Central memory CD8-positive, alpha-beta T cell (primary cell): Measurements from ENCODE around the gene PLBD1.

Experiments used
- ATAC-seq: fragments of 150-1000 bp; cut with Tn5 transposase; replicated peaks from 2 replicates; pipeline ENCODE4 v1.10.0; 2022; ENCODE audit warnings: mild to moderate bottlenecking, moderate FRiP score, moderate number of reproducible peaks; ENCODE audit not compliant: poor library complexity, severe bottlenecking; ENCODE audit errors: extremely low read depth
- DNase-seq, 2 donors: peaks; one replicate each; pipeline ENCODE4 v3.0.0; 2021; ENCODE audit warnings: low spot score in 2 of 2
- H3K27ac Mint-ChIP-seq: one replicate; pipeline ENCODE4 v1.8.0; 2022; ENCODE audit warnings: low read depth, mild to moderate bottlenecking, moderate library complexity, mixed read lengths
- H3K27me3 Mint-ChIP-seq: one replicate; pipeline ENCODE4 v1.8.0; 2022; ENCODE audit warnings: mixed read lengths
- H3K36me3 Mint-ChIP-seq: one replicate; pipeline ENCODE4 v1.8.0; 2022; ENCODE audit warnings: mild to moderate bottlenecking, moderate library complexity, mixed read lengths; ENCODE audit not compliant: insufficient read depth
- H3K4me1 Mint-ChIP-seq: one replicate; pipeline ENCODE4 v1.8.0; 2022; ENCODE audit warnings: mixed read lengths
- H3K4me3 Mint-ChIP-seq: one replicate; pipeline ENCODE4 v1.8.0; 2022; ENCODE audit warnings: mild to moderate bottlenecking, moderate library complexity, mixed read lengths
- H3K9me3 Mint-ChIP-seq: one replicate; pipeline ENCODE4 v1.8.0; 2022; ENCODE audit warnings: mixed read lengths

Gene PLBD1

DNA sequence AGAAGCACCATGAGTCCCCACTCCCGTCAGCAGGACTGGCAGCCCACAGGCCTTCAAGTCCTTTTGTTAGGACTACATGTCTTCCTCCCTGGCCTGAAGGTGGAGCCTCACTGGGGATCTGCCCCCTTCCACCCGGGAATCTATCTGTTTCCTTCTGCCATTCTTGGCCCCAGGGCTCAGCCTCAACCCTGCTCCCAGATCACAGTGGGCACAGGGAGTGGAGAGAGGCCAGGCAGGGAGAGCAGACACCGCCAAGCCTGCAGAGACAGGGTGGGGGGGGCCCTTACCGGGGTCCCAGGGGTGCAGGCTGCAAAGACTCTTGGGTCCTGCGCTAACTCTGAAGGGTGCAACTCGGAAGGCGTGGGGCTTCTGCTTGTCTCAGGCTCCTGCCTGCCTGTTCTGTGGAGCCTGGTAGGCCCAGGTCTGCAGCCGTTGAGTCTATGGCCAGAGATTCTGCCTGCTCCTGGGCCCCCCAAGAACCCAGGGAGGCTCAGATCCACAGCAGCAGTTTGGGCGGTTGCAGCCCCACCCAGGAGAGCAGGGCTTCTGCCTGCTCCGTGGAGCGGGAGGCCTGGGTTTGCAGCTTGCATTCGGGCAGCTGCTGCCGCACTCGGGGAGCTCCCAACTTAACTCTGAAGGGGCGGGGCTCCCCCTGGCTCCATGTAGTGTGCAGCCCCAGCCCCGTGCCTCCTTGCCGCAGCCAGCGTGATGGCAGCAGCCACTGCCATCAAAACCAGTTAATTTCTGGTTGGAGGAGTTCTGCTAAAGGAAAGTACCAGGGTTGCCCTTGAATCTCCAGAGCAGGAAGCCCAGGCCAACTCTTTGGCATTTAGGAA, 21.7 kb upstream of the PLBD1 start:
- no peaks in the 10 kb centered on the region for H3K36me3 Mint-ChIP-seq
- H3K27ac Mint-ChIP-seq = no peak overlapping the region
- H3K27me3 Mint-ChIP-seq = no peaks in the 10 kb centered on the region
- H3K4me3 Mint-ChIP-seq = no peak overlapping the region
- no peak for ATAC-seq
- no peaks in the 10 kb centered on the region for H3K9me3 Mint-ChIP-seq
- no peak for DNase-seq
- no peaks in the 10 kb centered on the region for H3K4me1 Mint-ChIP-seq

DNA sequence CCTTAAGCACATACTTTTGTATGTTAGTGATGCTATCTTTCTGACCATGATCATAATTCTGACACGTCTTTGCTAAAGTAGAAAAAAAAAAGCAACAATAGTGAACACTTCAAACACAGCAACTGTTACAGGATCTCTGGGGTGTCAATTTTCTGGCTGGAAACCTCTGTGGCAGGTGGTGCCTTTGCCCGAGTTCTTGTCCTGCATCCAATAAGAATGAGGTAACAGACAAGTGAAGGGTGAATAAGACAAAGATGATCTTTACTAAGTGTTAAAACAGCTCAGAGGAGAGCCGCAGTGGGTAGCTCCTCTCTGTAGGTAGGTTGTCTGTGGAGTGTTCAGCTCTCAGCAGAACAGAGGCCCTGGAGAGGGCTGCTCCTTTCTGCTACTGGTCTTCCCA, 20.9 kb upstream of the PLBD1 start:
- H3K4me1 Mint-ChIP-seq = no peaks in the 10 kb centered on the region
- H3K4me3 Mint-ChIP-seq = no peak overlapping the region
- no peaks in the 10 kb centered on the region for H3K9me3 Mint-ChIP-seq
- H3K27me3 Mint-ChIP-seq = no peaks in the 10 kb centered on the region
- H3K36me3 Mint-ChIP-seq = no peaks in the 10 kb centered on the region
- no peak overlapping the region for H3K27ac Mint-ChIP-seq
- DNase-seq (no peak), ATAC-seq (no peak)

DNA sequence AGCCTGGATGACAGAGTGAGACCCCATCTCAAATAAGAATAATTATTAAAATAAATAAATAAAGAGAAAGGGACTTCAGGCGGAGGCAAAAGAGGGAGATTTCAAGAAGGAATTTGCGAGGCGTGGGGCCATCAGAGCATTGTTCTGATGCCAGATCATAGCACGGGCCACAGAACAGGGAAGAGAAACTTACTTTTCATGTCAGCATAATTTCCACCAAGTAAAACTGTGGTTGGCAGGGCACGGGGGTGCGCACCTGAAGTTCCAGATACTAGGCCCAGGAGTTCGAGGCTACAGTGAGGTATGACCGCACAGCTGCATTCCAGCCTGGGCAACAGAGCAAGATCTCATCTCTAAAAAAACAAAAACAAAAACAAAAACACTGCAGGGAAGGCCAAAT, 11.0 kb upstream of the PLBD1 start:
- ATAC-seq (no peak), DNase-seq (no peak)
- peaks cover 4% of the 10 kb centered on the region for H3K36me3 Mint-ChIP-seq
- no peaks in the 10 kb centered on the region for H3K9me3 Mint-ChIP-seq
- H3K27me3 Mint-ChIP-seq = peaks cover 9% of the 10 kb centered on the region
- H3K4me1 Mint-ChIP-seq = peaks cover 24% of the 10 kb centered on the region
- no peak overlapping the region for H3K27ac Mint-ChIP-seq
- H3K4me3 Mint-ChIP-seq = no peak overlapping the region

DNA sequence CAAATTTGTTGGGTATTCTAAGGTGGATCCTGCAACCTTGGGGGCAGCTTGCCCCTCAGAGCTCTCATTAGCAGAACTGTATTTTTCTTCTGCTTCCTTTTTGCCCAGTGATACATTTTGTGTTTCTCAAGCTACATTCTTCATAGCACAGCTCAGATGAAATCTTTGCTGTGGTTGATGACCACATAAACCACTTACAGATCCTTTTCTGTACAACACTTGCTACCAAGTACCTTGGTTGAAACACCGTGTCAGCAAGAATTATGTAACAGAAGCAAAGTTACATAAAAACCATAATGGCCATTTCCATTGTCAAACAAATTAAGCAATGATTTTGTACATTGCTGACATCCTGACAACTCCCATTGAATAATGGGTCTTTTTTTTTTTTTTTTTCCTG, 9.7 kb upstream of the PLBD1 start:
- Mint-ChIP-seq H3K27ac (no peak overlapping the region), H3K9me3 (no peaks in the 10 kb centered on the region), H3K27me3 (peaks cover 16% of the 10 kb centered on the region), H3K4me3 (peak overlapping the region; percentile 14), H3K36me3 (peaks cover 4% of the 10 kb centered on the region), H3K4me1 (peaks cover 24% of the 10 kb centered on the region)
- ATAC-seq (peak; percentile 91), DNase-seq (no peak)

DNA sequence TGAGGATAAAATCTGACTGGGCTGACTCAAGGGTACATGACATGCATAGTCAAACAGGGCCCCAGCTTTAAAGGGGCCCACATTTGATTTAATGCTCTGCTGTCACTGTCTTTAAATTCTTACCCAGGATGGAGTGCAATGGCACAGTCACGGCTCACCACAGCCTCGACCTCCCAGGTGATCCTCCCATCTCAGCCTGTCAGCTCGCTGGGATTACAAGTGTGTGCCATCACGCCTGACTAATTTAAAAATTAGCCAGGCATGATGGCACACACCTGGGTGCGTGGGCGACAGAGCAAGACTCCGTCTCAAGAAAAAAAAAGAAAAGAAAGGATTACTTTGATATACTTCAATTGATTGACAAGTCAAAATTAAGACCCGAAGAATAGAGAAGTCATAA, 9.2 kb upstream of the PLBD1 start:
- DNase-seq (no peak), ATAC-seq (no peak)
- Mint-ChIP-seq H3K36me3 (peaks cover 4% of the 10 kb centered on the region), H3K27me3 (peaks cover 16% of the 10 kb centered on the region), H3K27ac (no peak overlapping the region), H3K4me1 (peaks cover 24% of the 10 kb centered on the region), H3K4me3 (peak overlapping the region; percentile 14), H3K9me3 (no peaks in the 10 kb centered on the region)

DNA sequence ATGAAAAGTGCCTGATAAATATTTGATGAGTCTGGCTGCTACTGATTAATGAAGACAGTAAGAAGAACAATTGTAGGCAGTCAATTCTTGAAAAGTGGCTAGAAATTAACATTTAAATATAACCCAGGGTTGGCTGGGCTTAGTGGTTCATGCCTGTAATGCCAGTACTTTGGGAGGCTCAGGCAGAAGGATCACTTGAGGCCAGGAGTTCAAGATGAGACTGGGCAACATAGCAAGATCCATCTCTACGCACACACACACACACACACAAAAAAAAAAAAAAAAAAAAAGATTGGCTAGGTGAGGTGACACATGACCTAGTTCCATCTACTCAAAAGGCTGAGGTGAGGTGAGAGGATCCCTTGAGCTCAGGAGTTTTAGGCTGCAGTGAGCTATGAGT, 7.9 kb upstream of the PLBD1 start:
- peaks cover 4% of the 10 kb centered on the region for H3K36me3 Mint-ChIP-seq
- no peaks in the 10 kb centered on the region for H3K9me3 Mint-ChIP-seq
- peaks cover 26% of the 10 kb centered on the region for H3K27me3 Mint-ChIP-seq
- ATAC-seq (no peak), DNase-seq (no peak)
- H3K4me1 Mint-ChIP-seq = peaks cover 24% of the 10 kb centered on the region
- no peak overlapping the region for H3K27ac Mint-ChIP-seq
- H3K4me3 Mint-ChIP-seq = no peak overlapping the region

DNA sequence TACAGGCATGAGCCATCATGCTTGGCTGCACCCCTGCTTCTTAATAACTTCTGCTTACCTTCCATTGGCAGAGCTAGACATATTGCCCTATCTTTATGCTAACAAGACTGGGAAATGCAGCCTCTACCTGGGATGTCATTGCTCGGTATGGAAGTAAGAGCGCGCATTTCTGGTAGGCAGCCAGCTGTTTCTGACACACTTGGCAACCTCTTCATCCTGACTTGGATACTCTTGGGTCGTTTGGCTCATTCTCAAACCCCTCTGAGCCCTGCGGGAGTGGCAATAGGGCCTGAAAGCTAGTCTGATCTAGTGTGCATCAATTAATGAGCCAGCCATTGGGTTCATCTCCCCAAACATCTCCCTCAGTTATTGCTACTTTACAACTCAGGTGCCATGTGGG, 5.4 kb upstream of the PLBD1 start:
- DNase-seq = no peak
- no peak overlapping the region for H3K27ac Mint-ChIP-seq
- H3K27me3 Mint-ChIP-seq = peaks cover 50% of the 10 kb centered on the region
- ATAC-seq = no peak
- H3K4me1 Mint-ChIP-seq = peaks cover 17% of the 10 kb centered on the region
- no peak overlapping the region for H3K4me3 Mint-ChIP-seq
- no peaks in the 10 kb centered on the region for H3K9me3 Mint-ChIP-seq
- H3K36me3 Mint-ChIP-seq = peaks cover 4% of the 10 kb centered on the region

DNA sequence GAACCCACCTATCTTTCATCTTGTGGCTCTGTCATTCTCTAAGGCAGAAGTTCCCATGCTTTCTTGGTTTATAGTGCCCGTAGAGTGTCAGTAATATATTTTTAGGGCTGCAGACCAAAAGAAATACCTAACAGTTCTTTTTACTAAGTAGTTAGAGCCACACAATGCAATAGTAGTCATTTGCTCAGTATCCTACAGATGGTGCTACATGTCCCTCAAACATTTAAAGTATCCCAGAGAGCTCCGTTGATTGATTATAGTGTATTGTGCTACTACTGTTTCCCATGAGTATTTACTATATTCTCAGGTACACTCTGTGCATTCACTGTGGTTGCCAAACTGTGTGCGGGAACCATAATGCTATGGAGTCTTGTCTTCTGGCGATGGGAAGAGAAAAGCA, 4.7 kb upstream of the PLBD1 start:
- H3K36me3 Mint-ChIP-seq = peaks cover 3% of the 10 kb centered on the region
- no peak for ATAC-seq
- no peak overlapping the region for H3K4me3 Mint-ChIP-seq
- no peak overlapping the region for H3K27ac Mint-ChIP-seq
- peaks cover 12% of the 10 kb centered on the region for H3K4me1 Mint-ChIP-seq
- no peak for DNase-seq
- H3K9me3 Mint-ChIP-seq = no peaks in the 10 kb centered on the region
- peaks cover 54% of the 10 kb centered on the region for H3K27me3 Mint-ChIP-seq

DNA sequence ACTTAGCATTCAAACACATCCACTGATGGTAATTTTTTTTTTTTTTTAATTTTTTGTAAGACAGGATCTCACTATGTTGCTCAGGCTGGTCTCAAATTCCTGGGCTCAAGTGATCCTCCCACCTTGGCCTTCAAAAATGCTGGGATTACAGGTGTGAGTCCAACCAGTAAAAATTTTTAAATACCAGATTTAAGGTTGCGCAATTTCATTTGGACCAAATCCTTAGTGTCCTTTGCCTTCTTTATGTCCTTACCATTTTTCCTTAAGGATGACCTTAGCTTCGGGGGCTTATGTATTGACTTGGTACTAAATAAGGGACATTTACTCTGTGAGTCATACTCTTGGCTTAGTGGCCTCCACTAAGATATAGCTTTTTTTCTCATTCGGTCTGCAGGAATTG, 4.1 kb upstream of the PLBD1 start:
- ATAC-seq (no peak), DNase-seq (no peak)
- no peaks in the 10 kb centered on the region for H3K9me3 Mint-ChIP-seq
- peaks cover 6% of the 10 kb centered on the region for H3K4me1 Mint-ChIP-seq
- no peak overlapping the region for H3K4me3 Mint-ChIP-seq
- H3K27me3 Mint-ChIP-seq = peaks cover 54% of the 10 kb centered on the region
- no peak overlapping the region for H3K27ac Mint-ChIP-seq
- no peaks in the 10 kb centered on the region for H3K36me3 Mint-ChIP-seq

DNA sequence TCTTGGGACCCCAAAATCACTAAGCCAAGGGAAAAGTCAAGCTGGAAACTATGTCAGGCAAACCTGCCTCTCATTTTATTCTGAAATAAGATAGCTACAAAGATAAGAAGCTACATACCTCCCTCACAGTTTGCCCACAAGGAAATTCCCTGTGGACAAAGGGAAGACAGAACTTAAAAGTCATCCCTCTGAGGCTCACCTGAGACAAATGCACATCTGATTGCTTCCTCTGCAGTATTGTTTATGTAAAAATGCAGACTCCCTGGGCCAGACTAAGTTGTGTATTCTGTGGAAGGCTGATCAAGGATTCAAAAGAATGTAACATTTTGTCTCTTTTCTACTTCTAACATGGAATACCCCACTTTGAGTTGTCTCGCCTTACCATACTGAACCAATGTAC, 2.5 kb upstream of the PLBD1 start:
- ATAC-seq = no peak
- Mint-ChIP-seq H3K27me3 (peaks cover 61% of the 10 kb centered on the region), H3K4me1 (no peaks in the 10 kb centered on the region), H3K36me3 (no peaks in the 10 kb centered on the region), H3K9me3 (no peaks in the 10 kb centered on the region), H3K4me3 (no peak overlapping the region), H3K27ac (no peak overlapping the region)
- DNase-seq = no peak

DNA sequence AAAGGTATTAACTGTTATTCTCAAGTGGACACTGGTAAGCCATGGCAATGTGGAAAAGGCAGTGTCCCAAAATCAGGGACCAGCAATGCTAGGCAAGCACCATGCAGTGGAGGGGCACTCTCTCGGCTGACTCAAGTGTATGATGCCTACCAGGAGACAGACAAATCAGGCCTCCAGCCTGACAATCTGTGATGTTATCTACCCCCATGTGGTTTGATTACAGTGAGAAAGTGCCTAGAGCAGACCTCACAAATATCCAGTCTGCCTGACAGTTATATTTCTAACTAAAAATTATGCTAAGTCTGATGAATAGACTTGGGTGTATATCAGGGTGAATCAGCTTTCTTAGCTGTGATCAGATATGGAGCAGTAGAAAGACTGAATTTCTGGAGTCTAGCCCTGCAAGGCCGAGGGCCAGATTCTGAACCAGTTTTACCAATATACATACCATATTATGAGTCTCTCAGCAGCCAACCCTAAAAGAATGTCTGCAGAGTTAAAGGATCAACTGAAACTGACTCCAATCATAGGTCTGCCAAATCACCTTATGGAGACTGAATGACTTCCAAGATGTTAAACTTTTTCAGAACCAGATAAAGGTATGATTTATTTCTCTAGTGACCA, 3.2 kb downstream of the PLBD1 start:
- no peak for DNase-seq
- H3K36me3 Mint-ChIP-seq = no peaks in the 10 kb centered on the region
- ATAC-seq = no peak
- H3K4me1 Mint-ChIP-seq = no peaks in the 10 kb centered on the region
- peaks cover 35% of the 10 kb centered on the region for H3K27me3 Mint-ChIP-seq
- H3K27ac Mint-ChIP-seq = no peak overlapping the region
- H3K9me3 Mint-ChIP-seq = no peaks in the 10 kb centered on the region
- H3K4me3 Mint-ChIP-seq = no peak overlapping the region

DNA sequence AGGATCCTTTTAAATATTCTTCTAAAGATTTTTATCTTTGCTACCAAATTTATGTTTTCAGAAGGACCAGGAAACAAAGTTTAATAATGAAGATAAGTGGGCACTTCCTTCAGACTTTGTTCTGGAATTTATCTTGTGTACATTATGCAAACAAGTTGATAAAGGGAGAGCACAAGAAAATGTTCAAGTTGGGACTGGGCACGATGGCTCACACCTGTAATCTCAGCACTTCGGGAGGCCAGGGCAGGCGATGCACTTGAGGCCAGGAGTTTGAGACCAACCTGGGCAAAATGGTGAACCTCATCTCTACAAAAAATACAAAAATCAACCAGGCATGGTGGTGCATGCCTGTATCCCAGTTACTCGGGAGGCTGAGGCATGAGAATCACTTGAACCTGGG, 4.6 kb downstream of the PLBD1 start:
- H3K4me3 Mint-ChIP-seq = no peak overlapping the region
- no peaks in the 10 kb centered on the region for H3K36me3 Mint-ChIP-seq
- DNase-seq = no peak
- no peaks in the 10 kb centered on the region for H3K4me1 Mint-ChIP-seq
- H3K9me3 Mint-ChIP-seq = no peaks in the 10 kb centered on the region
- H3K27me3 Mint-ChIP-seq = peaks cover 22% of the 10 kb centered on the region
- no peak overlapping the region for H3K27ac Mint-ChIP-seq
- ATAC-seq = no peak

DNA sequence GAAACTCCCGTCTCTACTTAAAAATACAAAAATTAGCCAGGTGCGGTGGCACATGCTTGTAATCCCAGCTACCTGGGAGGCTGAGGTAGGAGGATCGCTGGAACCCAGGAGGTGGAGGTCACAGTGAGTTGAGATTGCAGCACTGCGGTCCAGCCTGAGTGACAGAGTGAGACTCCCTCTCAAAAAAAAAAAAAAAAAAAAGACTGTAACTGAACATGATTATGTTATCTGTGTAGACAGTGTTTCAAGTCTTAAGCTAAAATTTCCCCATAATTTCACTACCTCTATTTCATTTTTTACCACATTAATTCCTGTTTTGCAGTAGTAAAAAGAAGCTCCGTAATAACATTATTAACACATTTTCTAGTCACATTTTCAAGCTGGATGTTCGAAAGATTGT, 5.4 kb downstream of the PLBD1 start:
- peaks cover 19% of the 10 kb centered on the region for H3K27me3 Mint-ChIP-seq
- no peaks in the 10 kb centered on the region for H3K4me1 Mint-ChIP-seq
- ATAC-seq = no peak
- H3K36me3 Mint-ChIP-seq = no peaks in the 10 kb centered on the region
- no peak for DNase-seq
- H3K9me3 Mint-ChIP-seq = no peaks in the 10 kb centered on the region
- H3K27ac Mint-ChIP-seq = no peak overlapping the region
- no peak overlapping the region for H3K4me3 Mint-ChIP-seq
